Muscle of back (tissue), 13 donors: ENCODE measurements around the gene KRTAP4-16. TPM values are rescaled to one million over a fixed set of nuclear protein-coding genes. Genes with fewer than 3 reads are reported as not detected.
"Not testable (repeated sequence)": the region's sequence is repeated elsewhere in the genome, so short reads cannot be mapped to it uniquely, and the experiment has no call there.

Experiments used
- DNase-seq, 3 donors: peaks; one replicate each; pipeline versions ENCODE4 v3.0.0 to v3.0.0-alpha.2; 2013
- long read RNA-seq, 9 donors: transcript quantifications; one replicate each; lab custom pipeline, GENCODE V29; 2026
- polyA plus RNA-seq, 10 donors: library from polyadenylated mRNA; unstranded; fragments of 120-200 nt; gene quantifications; one replicate each; pipeline ENCODE4 v1.2.1, GENCODE V29; 2013; ENCODE audit not compliant: insufficient read length in 10 of 10

KRTAP4-16 gene
- polyA plus RNA-seq: not detected
- long read RNA-seq, donor 1: 0 reads
- long read RNA-seq, donor 2: 0 reads
- long read RNA-seq, donor 3: 0 reads
- long read RNA-seq, donor 4: 0 reads
- long read RNA-seq, donor 5: 0 reads
- long read RNA-seq, donor 6: 0 reads
- long read RNA-seq, donor 7: 0 reads
- long read RNA-seq, donor 8: 0 reads
- long read RNA-seq, donor 9: 0 reads

- no peak for DNase-seq
These were observed at the start of gene KRTAP4-16 for GRCh38 chr17:41101586-41102259. Gene KRTAP4-16, minus strand, starts transcription at chr17:41102209. Its CDS starts 0 bp downstream, at chr17:41102209.

- no peak for DNase-seq
These were observed 49.5 kb upstream of the KRTAP4-16 start for GRCh38 chr17:41151525-41151924.

- DNase-seq: no peak
These were observed 48.0 kb upstream of the KRTAP4-16 start for GRCh38 chr17:41150026-41150425.

GRCh38 chr17:41149652-41149985 is 47.6 kb upstream of the KRTAP4-16 start, which contains the start of gene KRTAP4-5:
Gene KRTAP4-5, minus strand, starts transcription at chr17:41149825. Its CDS starts 58 bp downstream, at chr17:41149767.
- no peak for DNase-seq

- not testable (repeated sequence) for DNase-seq
These were observed 47.1 kb upstream of the KRTAP4-16 start for GRCh38 chr17:41148971-41149651.

- DNase-seq: no peak
These were observed 45.7 kb upstream of the KRTAP4-16 start for GRCh38 chr17:41147531-41148204.

GRCh38 chr17:41145261-41145660 is 43.3 kb upstream of the KRTAP4-16 start:
- DNase-seq: no peak

GRCh38 chr17:41144846-41145245 is 42.8 kb upstream of the KRTAP4-16 start:
- no peak for DNase-seq

GRCh38 chr17:41141361-41141760 is 39.4 kb upstream of the KRTAP4-16 start:
- DNase-seq: no peak

- DNase-seq: peak in 1 of 3 donors; percentile 90
These were observed 38.5 kb upstream of the KRTAP4-16 start, which contains the start of gene KRTAP4-6 for GRCh38 chr17:41140360-41141131. Gene KRTAP4-6, minus strand, starts transcription at chr17:41140544. Its CDS starts 57 bp downstream, at chr17:41140487.

GRCh38 chr17:41139865-41140264 is 37.9 kb upstream of the KRTAP4-16 start:
- not testable (repeated sequence) for DNase-seq

- DNase-seq: no peak
These were observed 32.1 kb upstream of the KRTAP4-16 start for GRCh38 chr17:41133880-41134735.

- no peak for DNase-seq
These were observed 30.0 kb upstream of the KRTAP4-16 start for GRCh38 chr17:41131979-41132378.

GRCh38 chr17:41127371-41127770 is 25.4 kb upstream of the KRTAP4-16 start:
- no peak for DNase-seq

- DNase-seq: no peak
These were observed 24.4 kb upstream of the KRTAP4-16 start for GRCh38 chr17:41126412-41126811.

- DNase-seq: no peak
These were observed 23.1 kb upstream of the KRTAP4-16 start for GRCh38 chr17:41125064-41125463.

GRCh38 chr17:41123991-41124371 is 22.0 kb upstream of the KRTAP4-16 start, which contains the start of gene KRTAP4-12:
Gene KRTAP4-12, minus strand, starts transcription at chr17:41124182. Its CDS starts 60 bp downstream, at chr17:41124122.
- not testable (repeated sequence) for DNase-seq

- not testable (repeated sequence) for DNase-seq
These were observed 21.4 kb upstream of the KRTAP4-16 start for GRCh38 chr17:41123292-41123990.

- DNase-seq: no peak
These were observed 19.7 kb upstream of the KRTAP4-16 start for GRCh38 chr17:41121742-41122141.
